ENCODE measurements around the gene TRIM28. TPM values are rescaled to one million over a fixed set of nuclear protein-coding genes. Genes with fewer than 3 reads are reported as not detected.

The TRIM28 gene
- total RNA-seq, 2 donors from 2014 or later, result 809 to 859 TPM

DNA sequence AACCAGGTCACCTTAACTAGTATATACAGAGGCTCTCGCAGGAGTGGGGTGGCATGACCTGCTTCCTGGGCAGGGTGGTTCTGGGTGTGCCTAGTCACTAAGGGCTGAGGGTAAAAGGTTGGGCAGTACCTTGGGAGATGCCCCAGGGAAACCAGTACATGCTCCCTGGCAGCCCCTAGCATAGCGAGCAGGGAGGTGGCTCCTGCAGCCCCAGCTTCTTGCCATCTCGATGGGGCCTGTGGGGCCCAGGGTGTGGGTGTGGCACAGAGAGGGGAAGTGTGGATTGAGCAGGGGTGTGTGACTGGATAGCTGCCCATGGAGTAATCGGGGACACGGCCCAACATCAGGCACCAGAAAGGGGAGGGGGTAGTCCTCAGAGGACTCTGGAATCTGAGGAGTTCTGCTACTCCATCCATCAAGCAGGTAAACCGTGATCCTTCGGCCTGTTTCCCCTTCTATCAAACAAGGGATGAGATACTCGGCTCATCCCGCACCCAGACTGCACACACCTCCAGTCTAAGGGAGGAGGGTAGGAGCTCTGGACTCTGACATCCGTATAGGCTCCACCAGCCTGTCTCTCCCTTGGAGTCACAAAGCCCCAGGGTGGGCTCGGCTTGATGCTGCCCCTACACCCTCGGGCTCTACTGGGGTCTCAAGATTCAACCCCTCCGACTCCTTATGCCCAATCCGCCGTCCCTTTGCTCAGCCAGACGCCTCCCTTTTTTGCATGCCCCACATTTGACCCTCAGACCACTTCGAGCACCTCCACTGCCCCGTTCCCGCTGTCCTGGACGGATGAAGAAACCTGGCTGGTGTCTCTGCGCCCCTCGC lies 25.4 kb upstream of the TRIM28 start:
- H3K4me1 ChIP-seq (ENCODE audit: control insufficient read depth, insufficient read depth, low read length), result peaks cover 4% of the 10 kb centered on the region
- no peaks in the 10 kb centered on the region for H3K27me3 ChIP-seq (ENCODE audit: control insufficient read depth, insufficient read depth, low read length, poor library complexity, severe bottlenecking)
- peak overlapping the region; percentile 95 for H3K9ac ChIP-seq (ENCODE audit: extremely low read depth, low read length, poor library complexity, severe bottlenecking)
- TF ChIP-seq, protein P1, sequence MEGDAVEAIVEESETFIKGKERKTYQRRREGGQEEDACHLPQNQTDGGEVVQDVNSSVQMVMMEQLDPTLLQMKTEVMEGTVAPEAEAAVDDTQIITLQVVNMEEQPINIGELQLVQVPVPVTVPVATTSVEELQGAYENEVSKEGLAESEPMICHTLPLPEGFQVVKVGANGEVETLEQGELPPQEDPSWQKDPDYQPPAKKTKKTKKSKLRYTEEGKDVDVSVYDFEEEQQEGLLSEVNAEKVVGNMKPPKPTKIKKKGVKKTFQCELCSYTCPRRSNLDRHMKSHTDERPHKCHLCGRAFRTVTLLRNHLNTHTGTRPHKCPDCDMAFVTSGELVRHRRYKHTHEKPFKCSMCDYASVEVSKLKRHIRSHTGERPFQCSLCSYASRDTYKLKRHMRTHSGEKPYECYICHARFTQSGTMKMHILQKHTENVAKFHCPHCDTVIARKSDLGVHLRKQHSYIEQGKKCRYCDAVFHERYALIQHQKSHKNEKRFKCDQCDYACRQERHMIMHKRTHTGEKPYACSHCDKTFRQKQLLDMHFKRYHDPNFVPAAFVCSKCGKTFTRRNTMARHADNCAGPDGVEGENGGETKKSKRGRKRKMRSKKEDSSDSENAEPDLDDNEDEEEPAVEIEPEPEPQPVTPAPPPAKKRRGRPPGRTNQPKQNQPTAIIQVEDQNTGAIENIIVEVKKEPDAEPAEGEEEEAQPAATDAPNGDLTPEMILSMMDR (conservative IDR thresholded peaks at IDR 0.05), result no peak
- no peaks in the 10 kb centered on the region for H3K27me3 Mint-ChIP-seq (ENCODE audit: insufficient read depth)
- H3K27ac ChIP-seq (ENCODE audit: low read depth, low read length), result peak overlapping the region; percentile 98
- DNase-seq, result no peak
- H3K4me3 ChIP-seq (ENCODE audit: low read length), result peak overlapping the region; percentile 91
- H3K27ac Mint-ChIP-seq, result peak overlapping the region; percentile 99
- H3K36me3 ChIP-seq (ENCODE audit: control insufficient read depth, insufficient read depth, low read length), result peaks cover 9% of the 10 kb centered on the region
- H3K36me3 Mint-ChIP-seq (ENCODE audit: low read depth), result peaks cover 15% of the 10 kb centered on the region
- H3K4me1 Mint-ChIP-seq, result peaks cover 23% of the 10 kb centered on the region
- H3K4me3 Mint-ChIP-seq, result peak overlapping the region; percentile 96
- no peaks in the 10 kb centered on the region for H3K9me3 Mint-ChIP-seq
- no peaks in the 10 kb centered on the region for H3K9me3 ChIP-seq (ENCODE audit: control insufficient read depth, low read length)
- WGBS, 2 experiments (ENCODE audit: insufficient coverage in 1 of 2, insufficient read length in 1 of 2), result 36 to 42% methylated on average over 7 to 22 of the region's 22 CpGs

DNA sequence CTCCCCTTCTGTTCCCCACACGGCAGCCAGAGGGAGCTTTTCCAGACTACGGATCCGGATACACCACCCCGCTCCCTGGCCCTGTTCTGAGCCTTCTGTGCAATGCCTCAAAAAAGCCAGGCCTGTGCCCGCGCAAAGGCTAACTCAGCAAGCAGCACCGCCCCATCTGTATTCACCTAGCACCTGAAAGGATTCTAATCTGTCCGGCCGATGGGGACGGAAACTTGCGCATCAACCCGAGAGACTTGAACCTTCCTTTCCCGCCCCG lies 24.8 kb upstream of the TRIM28 start:
- H3K4me1 Mint-ChIP-seq, result peaks cover 23% of the 10 kb centered on the region
- H3K27ac Mint-ChIP-seq, result peak overlapping the region; percentile 99
- DNase-seq, result peak; percentile 91
- TF ChIP-seq, protein P1 (conservative IDR thresholded peaks at IDR 0.05), result peak; percentile 69
- 0 to 2% methylated on average over 11 to 14 of the region's 14 CpGs for WGBS, 2 experiments (ENCODE audit: insufficient coverage in 1 of 2, insufficient read length in 1 of 2)
- Histone ChIP-seq H3K4me3 (ENCODE audit: low read length) (peak overlapping the region; percentile 91), H3K27me3 (ENCODE audit: control insufficient read depth, insufficient read depth, low read length, poor library complexity, severe bottlenecking) (no peaks in the 10 kb centered on the region), H3K4me1 (ENCODE audit: control insufficient read depth, insufficient read depth, low read length) (peaks cover 4% of the 10 kb centered on the region), H3K27ac (ENCODE audit: low read depth, low read length) (peak overlapping the region; percentile 98), H3K9me3 (ENCODE audit: control insufficient read depth, low read length) (no peaks in the 10 kb centered on the region), H3K9ac (ENCODE audit: extremely low read depth, low read length, poor library complexity, severe bottlenecking) (peak overlapping the region; percentile 95), H3K36me3 (ENCODE audit: control insufficient read depth, insufficient read depth, low read length) (peaks cover 9% of the 10 kb centered on the region)
- H3K9me3 Mint-ChIP-seq, result no peaks in the 10 kb centered on the region
- peaks cover 15% of the 10 kb centered on the region for H3K36me3 Mint-ChIP-seq (ENCODE audit: low read depth)
- no peaks in the 10 kb centered on the region for H3K27me3 Mint-ChIP-seq (ENCODE audit: insufficient read depth)
- H3K4me3 Mint-ChIP-seq, result peak overlapping the region; percentile 96

DNA sequence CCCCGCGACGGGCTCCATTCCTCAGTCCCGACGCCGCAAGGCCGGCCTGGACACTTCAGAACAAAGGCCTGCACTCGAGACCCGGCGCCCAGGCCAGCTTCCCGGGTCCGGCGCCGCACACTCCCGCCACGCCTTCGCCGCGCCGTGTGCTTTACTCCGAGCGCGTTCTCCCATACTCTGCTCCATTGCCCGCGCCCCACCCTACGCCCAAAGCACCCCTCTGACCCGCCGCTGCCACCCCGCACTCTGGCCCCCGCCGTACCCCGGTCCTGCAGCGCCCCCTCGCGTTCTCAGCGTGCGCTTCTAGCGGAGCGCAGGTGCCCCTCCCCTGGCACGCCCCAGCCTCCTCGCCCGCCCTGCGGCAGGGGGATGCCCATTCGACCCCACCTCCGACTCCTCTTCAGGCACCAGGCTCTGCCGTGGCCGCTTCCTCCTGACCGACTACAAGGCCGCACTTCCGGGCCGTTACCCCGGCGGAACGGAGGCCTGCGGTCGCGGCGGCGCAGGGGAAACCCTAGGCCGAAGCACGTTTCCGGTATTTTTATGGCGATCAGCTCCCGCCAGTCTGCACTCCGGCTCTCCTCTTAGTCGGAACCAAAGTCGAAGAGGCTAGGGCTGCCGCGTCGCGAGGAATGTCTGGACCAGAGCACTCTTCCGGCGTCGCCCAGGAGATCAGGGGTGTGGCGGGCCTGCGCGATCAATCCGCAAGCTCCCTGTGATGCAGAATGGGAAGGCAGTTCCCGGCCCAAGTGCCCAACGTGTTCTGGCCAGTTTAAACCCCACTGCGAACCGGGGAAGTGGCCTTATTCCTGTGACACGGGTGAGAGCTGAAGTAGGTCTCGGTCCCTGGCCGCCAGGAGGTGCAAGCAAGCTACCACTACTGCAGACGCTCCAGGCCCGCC lies 24.3 kb upstream of the TRIM28 start, which contains the start of gene ZBTB45:
Gene ZBTB45, minus strand, starts transcription at position 456 of the 902 bp plus-strand sequence. CDS start 2,137 bp downstream, outside the sequence.
- Mint-ChIP-seq H3K27ac (peak within 1 kb of the TSS; percentile 99), H3K27me3 (ENCODE audit: insufficient read depth) (no peaks in the 10 kb centered on the region), H3K36me3 (ENCODE audit: low read depth) (peaks cover 15% of the 10 kb centered on the region), H3K4me3 (peak within 1 kb of the TSS; percentile 96), H3K4me1 (peaks cover 23% of the 10 kb centered on the region), H3K9me3 (no peaks in the 10 kb centered on the region)
- Histone ChIP-seq H3K4me3 (ENCODE audit: low read length) (peak within 1 kb of the TSS; percentile 91), H3K9me3 (ENCODE audit: control insufficient read depth, low read length) (no peaks in the 10 kb centered on the region), H3K9ac (ENCODE audit: extremely low read depth, low read length, poor library complexity, severe bottlenecking) (peak within 1 kb of the TSS; percentile 95), H3K27me3 (ENCODE audit: control insufficient read depth, insufficient read depth, low read length, poor library complexity, severe bottlenecking) (no peaks in the 10 kb centered on the region), H3K4me1 (ENCODE audit: control insufficient read depth, insufficient read depth, low read length) (peaks cover 4% of the 10 kb centered on the region), H3K27ac (ENCODE audit: low read depth, low read length) (peak within 1 kb of the TSS; percentile 98), H3K36me3 (ENCODE audit: control insufficient read depth, insufficient read depth, low read length) (peaks cover 9% of the 10 kb centered on the region)
- WGBS, 2 experiments (ENCODE audit: insufficient coverage in 1 of 2, insufficient read length in 1 of 2), result 0 to 1% methylated on average over 47 to 87 of the region's 87 CpGs
- TF ChIP-seq, protein P1 (conservative IDR thresholded peaks at IDR 0.05), result peak; percentile 67
- DNase-seq, result peak; percentile 97
